ENCODE results near the gene TP53. TPM values are rescaled to one million over a fixed set of nuclear protein-coding genes. Genes with fewer than 3 reads are reported as not detected.

TP53 gene
- total RNA-seq, 2 experiments from 2014 or later, result 69.2 to 172 TPM

GRCh38 chr17:7709031-7709430 lies 21.7 kb upstream of the TP53 start:
- DNase-seq (ENCODE audit: low spot score), result no peak
- no peak overlapping the region for H3K27ac ChIP-seq (ENCODE audit: low read depth, low read length, poor library complexity, severe bottlenecking)
- BruUV-seq (replicated peaks), result no TSS peak
- H3K4me1 ChIP-seq (ENCODE audit: insufficient read depth, low read length, poor library complexity, severe bottlenecking), result peaks cover 10% of the 10 kb centered on the region
- H3K4me3 ChIP-seq (ENCODE audit: low read depth, low read length, poor library complexity, severe bottlenecking), result no peak overlapping the region
- no peaks in the 10 kb centered on the region; the same call in 1 of the 2 replicates for H4K20me1 ChIP-seq (ENCODE audit: insufficient read depth, low read length)
- intact Hi-C loops (cut with micrococcal nuclease; ENCODE audit: unreplicated experiment), result no loop called here
- TF ChIP-seq CTCF (conservative IDR thresholded peaks at IDR 0.05; ENCODE audit: low read length) (no peak), EZH2phosphoT487 (IDR thresholded peaks at IDR 0.05; ENCODE audit: borderline replicate concordance, low read depth, low read length) (no peak)
- H3K36me3 ChIP-seq (ENCODE audit: insufficient read depth, low read length), result no peaks in the 10 kb centered on the region
- H3K9me2 ChIP-seq (ENCODE audit: insufficient read depth, low read length), result 0 out of 2 replicates have a peak, but pooled peaks cover 4% of the 10 kb centered on the region
- CTCF ChIA-PET (ENCODE audit: unreplicated experiment), result no interaction called here
- H3K4me2 ChIP-seq (ENCODE audit: low read length), result no peak overlapping the region
- H2AFZ ChIP-seq (ENCODE audit: low read length), result no peak overlapping the region
- H3K9me3 ChIP-seq (ENCODE audit: low read length), result no peaks in the 10 kb centered on the region
- POLR2A ChIA-PET, result interaction anchor here (0.6 kb wide), 1 partner anchor 12 kb away, joined by 7 read pairs; no protein-coding TSS in a partner anchor
- H3K79me2 ChIP-seq (ENCODE audit: insufficient read depth, low read depth, low read length), result no peaks in the 10 kb centered on the region

GRCh38 chr17:7707858-7708750 lies 20.8 kb upstream of the TP53 start:
- BruUV-seq (replicated peaks), result no TSS peak
- Histone ChIP-seq H3K36me3 (ENCODE audit: insufficient read depth, low read length) (no peaks in the 10 kb centered on the region), H3K9me3 (ENCODE audit: low read length) (no peaks in the 10 kb centered on the region), H3K9me2 (ENCODE audit: insufficient read depth, low read length) (0 out of 2 replicates have a peak, but pooled peaks cover 4% of the 10 kb centered on the region), H3K4me1 (ENCODE audit: insufficient read depth, low read length, poor library complexity, severe bottlenecking) (peaks cover 10% of the 10 kb centered on the region), H2AFZ (ENCODE audit: low read length) (no peak overlapping the region), H3K4me3 (ENCODE audit: low read depth, low read length, poor library complexity, severe bottlenecking) (no peak overlapping the region), H3K27ac (ENCODE audit: low read depth, low read length, poor library complexity, severe bottlenecking) (no peak overlapping the region), H4K20me1 (ENCODE audit: insufficient read depth, low read length) (no peaks in the 10 kb centered on the region; the same call in 1 of the 2 replicates), H3K4me2 (ENCODE audit: low read length) (no peak overlapping the region), H3K79me2 (ENCODE audit: insufficient read depth, low read depth, low read length) (no peaks in the 10 kb centered on the region)
- TF ChIP-seq CTCF (conservative IDR thresholded peaks at IDR 0.05; ENCODE audit: low read length) (no peak), EZH2phosphoT487 (IDR thresholded peaks at IDR 0.05; ENCODE audit: borderline replicate concordance, low read depth, low read length) (no peak)
- ChIA-PET CTCF (ENCODE audit: unreplicated experiment) (interaction anchor here (0.6 kb wide), 1 partner anchor 123 kb away, joined by 3 read pairs; no protein-coding TSS in a partner anchor), POLR2A (interaction anchor here (0.7 kb wide), 1 partner anchor 18 kb away, joined by 3 read pairs; no protein-coding TSS in a partner anchor)
- DNase-seq (ENCODE audit: low spot score), result no peak
- intact Hi-C loops (cut with micrococcal nuclease; ENCODE audit: unreplicated experiment), result no loop called here

Data from OCI-LY7 (cell line).